ENCODE measurements around the gene ABCG1. TPM values are rescaled to one million over a fixed set of nuclear protein-coding genes. Genes with fewer than 3 reads are reported as not detected.

The ABCG1 gene
- total and polyA plus RNA-seq, 4 donors, result 1.6 to 9.7 (median 5.3) TPM

DNA sequence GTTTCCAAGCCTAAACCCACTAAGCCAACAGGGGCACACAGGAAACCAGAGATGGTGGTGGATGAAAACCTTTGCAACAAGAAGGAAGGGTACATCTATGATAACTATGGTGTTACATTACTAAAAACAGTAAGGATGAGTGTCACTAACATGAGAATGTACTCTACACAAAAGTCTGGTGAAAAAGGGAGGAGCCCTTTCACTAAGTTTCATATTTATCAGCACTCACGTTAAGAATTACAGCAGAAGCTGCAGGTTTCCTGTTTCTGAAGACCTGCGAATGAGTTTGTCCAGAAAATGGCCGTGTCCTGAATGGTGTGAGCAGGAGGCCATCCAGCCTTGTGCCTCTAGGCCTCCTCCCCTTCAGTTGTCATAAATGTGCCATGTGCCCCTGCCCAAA, 17.8 kb downstream of the ABCG1 start:
- DNase-seq (ENCODE audit: low spot score), result no peak
- Histone ChIP-seq H3K27ac (ENCODE audit: low read depth in 1 of 2, low read length in 2 of 2) (peak overlapping the region in 1 of 2 donors; percentile 25), H3K4me3 (ENCODE audit: low read depth in 1 of 3, low read length in 3 of 3) (no peak overlapping the region), H3K9ac (ENCODE audit: low read depth in 1 of 2, low read length in 2 of 2) (no peak overlapping the region), H3K9me3 (ENCODE audit: control insufficient read depth in 4 of 4, low read length in 3 of 4) (no peaks in the 10 kb centered on the region), H3K36me3 (ENCODE audit: control insufficient read depth in 4 of 4, insufficient read depth in 3 of 4, low read depth in 1 of 4, low read length in 3 of 4) (no peaks in the 10 kb centered on the region), H3K4me1 (ENCODE audit: control insufficient read depth in 4 of 4, insufficient read depth in 4 of 4, low read length in 3 of 4) (peaks cover 18 to 35% (median 27%) of the 10 kb centered on the region in 4 donors), H3K27me3 (ENCODE audit: control insufficient read depth in 4 of 4, insufficient read depth in 4 of 4, low read length in 3 of 4) (no peaks in the 10 kb centered on the region)
- TF ChIP-seq GABPA (IDR thresholded peaks at IDR 0.05 in 1 of 2, conservative IDR thresholded peaks at IDR 0.05 in 1 of 2), result no peak
- TF ChIP-seq, protein P1, sequence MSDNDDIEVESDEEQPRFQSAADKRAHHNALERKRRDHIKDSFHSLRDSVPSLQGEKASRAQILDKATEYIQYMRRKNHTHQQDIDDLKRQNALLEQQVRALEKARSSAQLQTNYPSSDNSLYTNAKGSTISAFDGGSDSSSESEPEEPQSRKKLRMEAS (IDR thresholded peaks at IDR 0.05), result no peak
- no peak for TF ChIP-seq YY1 (IDR thresholded peaks at IDR 0.05)
- TF ChIP-seq, protein P2, sequence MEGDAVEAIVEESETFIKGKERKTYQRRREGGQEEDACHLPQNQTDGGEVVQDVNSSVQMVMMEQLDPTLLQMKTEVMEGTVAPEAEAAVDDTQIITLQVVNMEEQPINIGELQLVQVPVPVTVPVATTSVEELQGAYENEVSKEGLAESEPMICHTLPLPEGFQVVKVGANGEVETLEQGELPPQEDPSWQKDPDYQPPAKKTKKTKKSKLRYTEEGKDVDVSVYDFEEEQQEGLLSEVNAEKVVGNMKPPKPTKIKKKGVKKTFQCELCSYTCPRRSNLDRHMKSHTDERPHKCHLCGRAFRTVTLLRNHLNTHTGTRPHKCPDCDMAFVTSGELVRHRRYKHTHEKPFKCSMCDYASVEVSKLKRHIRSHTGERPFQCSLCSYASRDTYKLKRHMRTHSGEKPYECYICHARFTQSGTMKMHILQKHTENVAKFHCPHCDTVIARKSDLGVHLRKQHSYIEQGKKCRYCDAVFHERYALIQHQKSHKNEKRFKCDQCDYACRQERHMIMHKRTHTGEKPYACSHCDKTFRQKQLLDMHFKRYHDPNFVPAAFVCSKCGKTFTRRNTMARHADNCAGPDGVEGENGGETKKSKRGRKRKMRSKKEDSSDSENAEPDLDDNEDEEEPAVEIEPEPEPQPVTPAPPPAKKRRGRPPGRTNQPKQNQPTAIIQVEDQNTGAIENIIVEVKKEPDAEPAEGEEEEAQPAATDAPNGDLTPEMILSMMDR (IDR thresholded peaks at IDR 0.05; ENCODE audit: low read depth, low read length, missing input control), result no peak
- no peak for TF ChIP-seq TAF1 (conservative IDR thresholded peaks at IDR 0.05)
- TF ChIP-seq, protein P3, sequence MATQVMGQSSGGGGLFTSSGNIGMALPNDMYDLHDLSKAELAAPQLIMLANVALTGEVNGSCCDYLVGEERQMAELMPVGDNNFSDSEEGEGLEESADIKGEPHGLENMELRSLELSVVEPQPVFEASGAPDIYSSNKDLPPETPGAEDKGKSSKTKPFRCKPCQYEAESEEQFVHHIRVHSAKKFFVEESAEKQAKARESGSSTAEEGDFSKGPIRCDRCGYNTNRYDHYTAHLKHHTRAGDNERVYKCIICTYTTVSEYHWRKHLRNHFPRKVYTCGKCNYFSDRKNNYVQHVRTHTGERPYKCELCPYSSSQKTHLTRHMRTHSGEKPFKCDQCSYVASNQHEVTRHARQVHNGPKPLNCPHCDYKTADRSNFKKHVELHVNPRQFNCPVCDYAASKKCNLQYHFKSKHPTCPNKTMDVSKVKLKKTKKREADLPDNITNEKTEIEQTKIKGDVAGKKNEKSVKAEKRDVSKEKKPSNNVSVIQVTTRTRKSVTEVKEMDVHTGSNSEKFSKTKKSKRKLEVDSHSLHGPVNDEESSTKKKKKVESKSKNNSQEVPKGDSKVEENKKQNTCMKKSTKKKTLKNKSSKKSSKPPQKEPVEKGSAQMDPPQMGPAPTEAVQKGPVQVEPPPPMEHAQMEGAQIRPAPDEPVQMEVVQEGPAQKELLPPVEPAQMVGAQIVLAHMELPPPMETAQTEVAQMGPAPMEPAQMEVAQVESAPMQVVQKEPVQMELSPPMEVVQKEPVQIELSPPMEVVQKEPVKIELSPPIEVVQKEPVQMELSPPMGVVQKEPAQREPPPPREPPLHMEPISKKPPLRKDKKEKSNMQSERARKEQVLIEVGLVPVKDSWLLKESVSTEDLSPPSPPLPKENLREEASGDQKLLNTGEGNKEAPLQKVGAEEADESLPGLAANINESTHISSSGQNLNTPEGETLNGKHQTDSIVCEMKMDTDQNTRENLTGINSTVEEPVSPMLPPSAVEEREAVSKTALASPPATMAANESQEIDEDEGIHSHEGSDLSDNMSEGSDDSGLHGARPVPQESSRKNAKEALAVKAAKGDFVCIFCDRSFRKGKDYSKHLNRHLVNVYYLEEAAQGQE (IDR thresholded peaks at IDR 0.05), result no peak
- TF ChIP-seq RXRA (IDR thresholded peaks at IDR 0.05), result no peak
- TF ChIP-seq HNF4G (IDR thresholded peaks at IDR 0.05), result no peak
- no peak for TF ChIP-seq SP1 (IDR thresholded peaks at IDR 0.05)
- no peak for TF ChIP-seq NR2F2 (IDR thresholded peaks at IDR 0.05)
- WGBS, result 68% methylated on average over 3 of the region's 3 CpGs

DNA sequence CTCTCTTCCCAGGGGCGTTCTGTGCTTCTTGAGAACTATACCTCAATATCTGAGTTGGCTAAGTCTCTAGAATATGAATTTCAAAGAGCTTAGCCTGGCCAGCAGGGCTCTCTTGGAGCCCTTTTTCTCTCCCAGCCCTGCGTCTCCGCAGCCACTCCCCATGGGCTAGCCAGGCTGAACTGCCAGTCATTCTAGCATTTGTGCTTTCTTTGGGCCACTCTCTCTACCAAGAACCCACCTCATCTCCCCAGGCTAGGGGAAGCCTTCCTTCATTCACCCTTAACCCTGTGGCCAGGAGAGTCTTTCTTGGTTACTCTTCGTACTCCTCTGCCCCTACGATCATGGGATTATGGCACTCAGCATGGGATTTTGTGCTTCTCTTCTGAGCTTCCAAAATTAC, 18.2 kb downstream of the ABCG1 start:
- Histone ChIP-seq H3K27me3 (ENCODE audit: control insufficient read depth in 4 of 4, insufficient read depth in 4 of 4, low read length in 3 of 4) (no peaks in the 10 kb centered on the region), H3K9ac (ENCODE audit: low read depth in 1 of 2, low read length in 2 of 2) (no peak overlapping the region), H3K27ac (ENCODE audit: low read depth in 1 of 2, low read length in 2 of 2) (peak overlapping the region in 1 of 2 donors; percentile 25), H3K4me3 (ENCODE audit: low read depth in 1 of 3, low read length in 3 of 3) (no peak overlapping the region), H3K36me3 (ENCODE audit: control insufficient read depth in 4 of 4, insufficient read depth in 3 of 4, low read depth in 1 of 4, low read length in 3 of 4) (no peaks in the 10 kb centered on the region), H3K9me3 (ENCODE audit: control insufficient read depth in 4 of 4, low read length in 3 of 4) (no peaks in the 10 kb centered on the region), H3K4me1 (ENCODE audit: control insufficient read depth in 4 of 4, insufficient read depth in 4 of 4, low read length in 3 of 4) (peaks cover 18 to 35% (median 27%) of the 10 kb centered on the region in 4 donors)
- TF ChIP-seq HNF4A (conservative IDR thresholded peaks at IDR 0.05) (no peak), FOXA2 (IDR thresholded peaks at IDR 0.05) (no peak), RXRA (IDR thresholded peaks at IDR 0.05) (no peak), HNF4G (IDR thresholded peaks at IDR 0.05) (no peak), JUND (IDR thresholded peaks at IDR 0.05) (no peak), GABPA (IDR thresholded peaks at IDR 0.05 in 1 of 2, conservative IDR thresholded peaks at IDR 0.05 in 1 of 2) (no peak), SP1 (IDR thresholded peaks at IDR 0.05) (no peak), RAD21 (IDR thresholded peaks at IDR 0.05) (no peak), TAF1 (conservative IDR thresholded peaks at IDR 0.05) (no peak), NR2F2 (IDR thresholded peaks at IDR 0.05) (no peak), EGR1 (IDR thresholded peaks at IDR 0.05; ENCODE audit: low read depth in 2 of 2) (no peak)
- TF ChIP-seq, protein P4, sequence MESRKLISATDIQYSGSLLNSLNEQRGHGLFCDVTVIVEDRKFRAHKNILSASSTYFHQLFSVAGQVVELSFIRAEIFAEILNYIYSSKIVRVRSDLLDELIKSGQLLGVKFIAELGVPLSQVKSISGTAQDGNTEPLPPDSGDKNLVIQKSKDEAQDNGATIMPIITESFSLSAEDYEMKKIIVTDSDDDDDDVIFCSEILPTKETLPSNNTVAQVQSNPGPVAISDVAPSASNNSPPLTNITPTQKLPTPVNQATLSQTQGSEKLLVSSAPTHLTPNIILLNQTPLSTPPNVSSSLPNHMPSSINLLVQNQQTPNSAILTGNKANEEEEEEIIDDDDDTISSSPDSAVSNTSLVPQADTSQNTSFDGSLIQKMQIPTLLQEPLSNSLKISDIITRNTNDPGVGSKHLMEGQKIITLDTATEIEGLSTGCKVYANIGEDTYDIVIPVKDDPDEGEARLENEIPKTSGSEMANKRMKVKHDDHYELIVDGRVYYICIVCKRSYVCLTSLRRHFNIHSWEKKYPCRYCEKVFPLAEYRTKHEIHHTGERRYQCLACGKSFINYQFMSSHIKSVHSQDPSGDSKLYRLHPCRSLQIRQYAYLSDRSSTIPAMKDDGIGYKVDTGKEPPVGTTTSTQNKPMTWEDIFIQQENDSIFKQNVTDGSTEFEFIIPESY (IDR thresholded peaks at IDR 0.05), result no peak
- TF ChIP-seq, protein P5, sequence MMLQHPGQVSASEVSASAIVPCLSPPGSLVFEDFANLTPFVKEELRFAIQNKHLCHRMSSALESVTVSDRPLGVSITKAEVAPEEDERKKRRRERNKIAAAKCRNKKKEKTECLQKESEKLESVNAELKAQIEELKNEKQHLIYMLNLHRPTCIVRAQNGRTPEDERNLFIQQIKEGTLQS (IDR thresholded peaks at IDR 0.05), result no peak
- TF ChIP-seq, protein P2 (IDR thresholded peaks at IDR 0.05; ENCODE audit: low read depth, low read length, missing input control), result no peak
- TF ChIP-seq, protein P3 (IDR thresholded peaks at IDR 0.05), result no peak
- WGBS, result 96% methylated on average over 5 of the region's 5 CpGs
- DNase-seq (ENCODE audit: low spot score), result no peak

Data from liver (tissue), 9 donors.